ENCODE measurements around the gene RASA1.

RASA1 gene

GRCh38 chr5:87390075-87390474, 122.4 kb downstream of the RASA1 start:
- no peak for TF ChIP-seq CTCF (IDR thresholded peaks at IDR 0.05; ENCODE audit: borderline replicate concordance, insufficient read depth, low read depth, low read length)
- H3K4me3 ChIP-seq (ENCODE audit: low read depth, low read length) = no peak overlapping the region

- TF ChIP-seq CTCF (IDR thresholded peaks at IDR 0.05; ENCODE audit: borderline replicate concordance, insufficient read depth, low read depth, low read length) = no peak
- H3K4me3 ChIP-seq (ENCODE audit: low read depth, low read length) = no peak overlapping the region
Measured at GRCh38 chr5:87390576-87391199, 123.0 kb downstream of the RASA1 start.

GRCh38 chr5:87392170-87392569, 124.5 kb downstream of the RASA1 start:
- TF ChIP-seq CTCF (IDR thresholded peaks at IDR 0.05; ENCODE audit: borderline replicate concordance, insufficient read depth, low read depth, low read length) = no peak
- H3K4me3 ChIP-seq (ENCODE audit: low read depth, low read length) = no peak overlapping the region

GRCh38 chr5:87392801-87393200, 125.1 kb downstream of the RASA1 start:
- no peak for TF ChIP-seq CTCF (IDR thresholded peaks at IDR 0.05; ENCODE audit: borderline replicate concordance, insufficient read depth, low read depth, low read length)
- no peak overlapping the region for H3K4me3 ChIP-seq (ENCODE audit: low read depth, low read length)

GRCh38 chr5:87393331-87393730, 125.6 kb downstream of the RASA1 start:
- H3K4me3 ChIP-seq (ENCODE audit: low read depth, low read length) = no peak overlapping the region
- no peak for TF ChIP-seq CTCF (IDR thresholded peaks at IDR 0.05; ENCODE audit: borderline replicate concordance, insufficient read depth, low read depth, low read length)

- no peak for TF ChIP-seq CTCF (IDR thresholded peaks at IDR 0.05; ENCODE audit: borderline replicate concordance, insufficient read depth, low read depth, low read length)
- no peak overlapping the region for H3K4me3 ChIP-seq (ENCODE audit: low read depth, low read length)
Measured at GRCh38 chr5:87394411-87395165, 126.9 kb downstream of the RASA1 start.
